Stimulated activated CD4-positive, alpha-beta T cell treated with anti-CD3 and anti-CD28 coated beads, Interleukin-2, amount 100 ng/mL, for 24 hours (primary cell): ENCODE measurements around the gene CAPN5.

ENCODE experiments used
- DNase-seq, 2 donors: peaks; one replicate each; pipeline ENCODE4 v3.0.0-alpha.2; 2020

Gene CAPN5

DNA sequence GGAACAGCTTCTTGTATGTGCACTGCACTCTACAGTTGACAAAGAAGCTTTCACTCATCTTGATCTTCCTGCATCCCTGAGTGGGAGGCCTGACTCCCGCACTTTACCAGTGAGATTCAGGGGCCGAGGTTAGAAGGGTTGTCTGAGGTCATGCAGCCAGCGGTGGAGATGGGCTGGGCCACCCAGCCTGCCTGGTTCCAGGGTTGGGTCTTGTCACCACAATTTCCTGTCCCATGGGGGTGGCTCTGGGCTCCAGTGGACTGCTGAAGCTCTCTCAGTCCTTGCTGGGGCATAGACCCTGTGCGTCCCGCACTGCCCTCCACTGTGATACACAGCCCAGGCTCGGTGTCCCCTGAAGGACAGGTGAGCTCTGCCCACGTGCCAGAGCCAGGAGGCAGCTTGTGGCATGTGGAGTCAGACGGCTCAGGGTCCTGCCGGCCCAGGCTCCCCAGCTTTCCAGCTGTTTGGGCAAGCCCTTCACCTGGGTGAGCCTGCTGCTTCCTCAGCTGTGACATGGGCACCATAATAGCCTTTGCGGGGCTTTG, 54.4 kb downstream of the CAPN5 start:
- no peak for DNase-seq

- no peak for DNase-seq
These were observed 55.3 kb downstream of the CAPN5 start for GRCh38 chr11:77121876-77122575.

GRCh38 chr11:77122576-77123212, 55.9 kb downstream of the CAPN5 start:
- DNase-seq: no peak

- DNase-seq: no peak
These were observed 56.8 kb downstream of the CAPN5 start for GRCh38 chr11:77123591-77123990.

DNA sequence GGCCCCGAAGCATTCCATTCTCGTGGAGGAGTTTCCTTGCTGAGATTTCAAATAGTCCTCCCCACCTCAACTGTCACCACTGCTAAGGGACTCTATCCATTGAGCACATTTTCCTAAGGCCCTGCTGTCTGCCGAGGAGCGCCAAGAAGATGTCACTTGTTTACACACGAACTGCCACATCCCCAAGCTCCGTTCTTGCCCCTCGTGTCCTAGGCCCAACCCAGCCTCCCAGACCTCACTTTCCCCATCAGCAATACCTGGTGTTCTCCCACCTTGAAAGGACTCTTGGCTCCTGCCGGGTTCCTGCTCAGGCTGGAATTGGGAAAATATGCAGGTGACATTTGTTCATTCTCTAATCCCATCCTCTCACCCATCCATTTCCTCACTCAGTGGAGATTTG, 57.3 kb downstream of the CAPN5 start:
- no peak for DNase-seq

DNA sequence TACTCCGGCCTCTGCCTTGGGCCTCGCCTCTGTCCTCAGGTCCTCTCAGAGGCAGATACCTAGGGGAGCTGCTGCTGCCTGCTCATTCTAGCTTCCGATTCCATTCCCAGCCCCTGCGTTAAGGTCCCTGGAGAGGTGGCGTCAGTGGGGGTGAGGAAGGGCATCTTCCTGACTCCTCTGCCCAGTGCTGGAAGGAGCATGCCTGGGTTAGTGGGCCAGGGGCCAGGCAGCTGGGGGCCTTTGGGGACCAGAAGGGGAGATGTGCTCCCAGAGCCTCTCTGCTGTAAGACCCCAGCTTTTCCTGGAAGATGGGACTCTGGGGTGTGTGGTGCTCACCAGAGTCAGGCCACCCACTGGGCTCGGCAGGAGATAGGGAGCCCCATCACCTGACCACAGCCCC, 57.7 kb downstream of the CAPN5 start:
- DNase-seq: no peak

DNA sequence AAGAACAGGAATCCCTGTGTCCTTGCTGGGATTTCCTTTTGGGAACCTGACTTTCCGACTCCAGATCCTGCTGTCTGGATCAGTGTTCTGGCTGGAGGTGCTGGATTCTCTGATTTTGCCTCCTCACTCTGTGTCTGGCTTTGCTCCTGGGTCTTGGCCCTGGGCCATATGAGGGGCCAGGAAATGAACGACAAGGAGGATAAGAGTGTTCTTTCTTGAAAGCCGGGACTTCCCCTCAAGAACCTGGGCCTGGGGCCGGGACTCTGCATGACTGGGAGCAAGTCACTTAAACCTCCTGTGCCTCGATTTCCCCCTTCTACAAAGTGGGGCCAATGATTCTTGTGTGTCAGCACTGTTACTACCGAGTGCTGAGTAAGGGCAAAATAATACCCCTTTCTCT, 58.4 kb downstream of the CAPN5 start:
- no peak for DNase-seq

DNA sequence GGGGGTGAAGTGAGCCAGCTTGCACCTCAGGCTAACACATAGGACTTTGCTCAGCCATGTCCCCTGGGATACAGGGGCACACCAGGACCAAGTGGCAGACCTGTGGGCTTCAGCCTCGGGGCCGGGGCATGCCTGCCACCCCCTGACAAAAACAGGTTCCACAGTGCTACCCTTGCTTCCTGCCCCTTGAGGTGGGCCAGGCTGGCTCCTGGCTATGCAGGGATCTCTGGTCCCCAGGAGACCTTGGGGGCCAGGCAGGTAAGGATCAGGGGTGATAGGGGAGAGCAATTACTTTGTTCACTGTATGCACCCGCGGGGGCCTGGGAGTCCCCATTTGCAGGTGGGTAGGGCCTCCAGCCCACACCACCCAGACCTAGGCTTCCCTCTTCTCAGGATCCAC, 58.9 kb downstream of the CAPN5 start:
- no peak for DNase-seq

GRCh38 chr11:77126156-77126775, 59.5 kb downstream of the CAPN5 start:
- no peak for DNase-seq

DNA sequence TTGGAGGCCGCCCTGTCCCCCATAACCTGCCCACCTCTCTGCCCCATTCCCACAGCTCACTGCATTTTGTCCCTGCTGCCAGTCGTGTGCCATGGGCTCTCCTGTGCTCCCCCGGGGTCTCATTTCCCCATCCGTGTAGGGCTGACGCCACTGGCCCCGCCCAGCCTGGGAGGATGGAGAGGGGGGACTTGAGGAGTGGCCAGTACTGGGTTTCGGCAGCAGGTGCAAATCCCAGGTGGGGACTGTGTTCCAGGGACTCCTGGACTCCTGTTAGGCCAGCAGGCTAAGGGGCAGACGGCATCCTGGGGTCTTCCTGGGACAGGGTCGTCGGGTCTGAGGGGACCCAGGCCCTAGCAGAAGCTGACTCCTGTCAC, 60.1 kb downstream of the CAPN5 start:
- no peak for DNase-seq

DNA sequence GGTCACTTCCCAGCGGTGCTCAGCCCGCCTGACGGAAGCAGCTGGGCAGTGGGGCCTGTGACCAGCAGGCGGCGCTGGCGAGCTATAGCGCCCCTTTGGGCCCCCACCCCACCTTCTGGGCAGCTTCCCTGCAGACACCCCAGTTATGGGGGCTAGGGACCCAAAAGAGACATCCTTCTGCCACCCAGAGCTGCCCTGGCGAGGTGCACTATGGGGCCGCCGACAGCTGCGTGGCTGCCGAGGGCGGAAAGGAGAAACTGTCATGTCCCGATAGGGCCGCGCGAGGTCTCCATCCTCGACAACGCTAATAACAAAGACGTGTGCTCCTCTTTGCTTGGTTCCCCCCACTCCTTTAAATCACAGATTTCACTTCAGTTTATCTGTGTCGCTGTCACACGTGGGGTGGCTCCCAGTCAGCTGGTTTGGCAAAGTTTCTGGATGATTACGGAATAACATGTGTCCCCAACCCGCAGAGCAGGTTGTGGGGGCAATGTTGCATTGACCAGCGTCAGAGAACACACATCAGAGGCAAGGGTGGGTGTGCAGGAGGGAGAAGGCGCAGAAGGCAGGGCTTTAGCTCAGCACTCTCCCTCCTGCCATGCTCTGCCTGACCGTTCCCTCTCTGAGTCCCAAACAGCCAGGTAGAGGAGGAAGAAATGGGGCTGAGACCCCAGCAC, 60.6 kb downstream of the CAPN5 start:
- DNase-seq: peak; percentile 66 to 74

DNA sequence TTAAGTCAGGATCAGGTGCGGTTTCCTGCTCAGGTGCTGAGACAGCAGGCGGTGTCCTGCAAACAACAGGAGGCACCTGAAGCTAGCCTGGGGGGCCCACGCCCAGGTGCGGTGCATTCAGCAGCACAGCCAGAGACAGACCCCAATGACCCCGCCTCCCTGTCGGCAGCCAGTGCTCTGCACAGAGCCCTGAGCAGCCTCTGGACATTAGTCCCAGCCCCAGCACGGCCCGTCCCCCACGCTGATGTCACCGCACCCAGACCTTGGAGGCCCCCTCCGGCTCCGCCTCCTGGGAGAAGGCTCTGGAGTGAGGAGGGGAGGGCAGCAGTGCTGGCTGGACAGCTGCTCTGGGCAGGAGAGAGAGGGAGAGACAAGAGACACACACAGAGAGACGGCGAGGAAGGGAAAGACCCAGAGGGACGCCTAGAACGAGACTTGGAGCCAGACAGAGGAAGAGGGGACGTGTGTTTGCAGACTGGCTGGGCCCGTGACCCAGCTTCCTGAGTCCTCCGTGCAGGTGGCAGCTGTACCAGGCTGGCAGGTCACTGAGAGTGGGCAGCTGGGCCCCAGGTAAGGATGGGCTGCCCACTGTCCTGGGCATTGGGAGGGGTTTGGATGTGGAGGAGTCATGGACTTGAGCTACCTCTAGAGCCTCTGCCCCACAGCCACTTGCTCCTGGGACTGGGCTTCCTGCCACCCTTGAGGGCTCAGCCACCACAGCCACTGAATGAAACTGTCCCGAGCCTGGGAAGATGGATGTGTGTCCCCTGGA, 61.3 kb downstream of the CAPN5 start, which contains the start of gene MYO7A:
Gene MYO7A (plus strand): TSS at position 327 of the 772 bp plus-strand sequence. CDS start 2,389 bp downstream, outside the sequence.
- DNase-seq: no peak

GRCh38 chr11:77129069-77129841, 62.5 kb downstream of the CAPN5 start:
- no peak for DNase-seq

DNA sequence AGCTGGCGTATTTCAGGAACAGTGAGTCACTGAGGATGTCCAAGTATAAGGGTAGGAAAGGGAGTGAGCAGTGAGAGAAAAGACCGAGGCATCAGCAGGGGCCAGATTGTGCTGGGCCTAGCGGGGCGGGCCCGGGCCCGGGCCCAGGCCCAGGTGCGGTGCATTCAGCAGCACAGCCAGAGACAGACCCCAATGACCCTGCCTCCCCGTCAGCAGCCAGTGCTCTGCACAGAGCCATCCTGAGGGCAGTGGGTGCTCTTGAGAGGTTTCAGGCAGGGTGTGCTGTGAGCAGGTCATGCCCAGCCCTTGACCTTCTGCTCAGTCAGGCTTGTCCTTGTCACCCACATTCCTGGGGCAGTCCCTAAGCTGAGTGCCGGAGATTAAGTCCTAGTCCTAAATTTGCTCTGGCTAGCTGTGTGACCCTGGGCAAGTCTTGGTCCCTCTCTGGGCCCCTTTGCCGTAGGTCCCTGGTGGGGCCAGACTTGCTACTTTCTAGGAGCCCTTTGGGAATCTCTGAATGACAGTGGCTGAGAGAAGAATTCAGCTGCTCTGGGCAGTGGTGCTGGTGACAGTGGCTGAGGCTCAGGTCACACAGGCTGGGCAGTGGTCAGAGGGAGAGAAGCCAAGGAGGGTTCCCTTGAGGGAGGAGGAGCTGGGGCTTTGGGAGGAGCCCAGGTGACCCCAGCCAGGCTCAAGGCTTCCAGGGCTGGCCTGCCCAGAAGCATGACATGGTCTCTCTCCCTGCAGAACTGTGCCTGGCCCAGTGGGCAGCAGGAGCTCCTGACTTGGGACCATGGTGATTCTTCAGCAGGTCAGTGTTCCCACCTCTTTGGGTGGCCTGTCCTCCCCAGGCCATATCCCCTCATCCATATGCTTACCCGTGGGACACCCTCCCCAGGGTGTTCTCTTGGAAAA, 63.3 kb downstream of the CAPN5 start:
- no peak for DNase-seq

- no peak for DNase-seq
These were observed 64.2 kb downstream of the CAPN5 start for GRCh38 chr11:77130763-77131513.

- no peak for DNase-seq
These were observed 64.8 kb downstream of the CAPN5 start for GRCh38 chr11:77131560-77131959.

- DNase-seq: no peak
These were observed 68.3 kb downstream of the CAPN5 start for GRCh38 chr11:77135069-77135468.

GRCh38 chr11:77136074-77136473, 69.3 kb downstream of the CAPN5 start:
- no peak for DNase-seq

- no peak for DNase-seq
These were observed 70.1 kb downstream of the CAPN5 start for GRCh38 chr11:77136784-77137420.
